Activated CD4-positive, CD25-positive, alpha-beta regulatory T cell treated with anti-CD3 and anti-CD28 coated beads, Interleukin-2, amount 50 U/mL, for 16 hours (primary cell): Measurements from ENCODE around the gene TUSC2.

Source experiments
- DNase-seq: peaks from one replicate; pipeline ENCODE4 v3.0.0-alpha.2; 2020; ENCODE audit warnings: low read depth, low spot score

The TUSC2 gene

GRCh38 chr3:50336452-50337174 is 8.6 kb upstream of the TUSC2 start:
- DNase-seq: no peak

DNA sequence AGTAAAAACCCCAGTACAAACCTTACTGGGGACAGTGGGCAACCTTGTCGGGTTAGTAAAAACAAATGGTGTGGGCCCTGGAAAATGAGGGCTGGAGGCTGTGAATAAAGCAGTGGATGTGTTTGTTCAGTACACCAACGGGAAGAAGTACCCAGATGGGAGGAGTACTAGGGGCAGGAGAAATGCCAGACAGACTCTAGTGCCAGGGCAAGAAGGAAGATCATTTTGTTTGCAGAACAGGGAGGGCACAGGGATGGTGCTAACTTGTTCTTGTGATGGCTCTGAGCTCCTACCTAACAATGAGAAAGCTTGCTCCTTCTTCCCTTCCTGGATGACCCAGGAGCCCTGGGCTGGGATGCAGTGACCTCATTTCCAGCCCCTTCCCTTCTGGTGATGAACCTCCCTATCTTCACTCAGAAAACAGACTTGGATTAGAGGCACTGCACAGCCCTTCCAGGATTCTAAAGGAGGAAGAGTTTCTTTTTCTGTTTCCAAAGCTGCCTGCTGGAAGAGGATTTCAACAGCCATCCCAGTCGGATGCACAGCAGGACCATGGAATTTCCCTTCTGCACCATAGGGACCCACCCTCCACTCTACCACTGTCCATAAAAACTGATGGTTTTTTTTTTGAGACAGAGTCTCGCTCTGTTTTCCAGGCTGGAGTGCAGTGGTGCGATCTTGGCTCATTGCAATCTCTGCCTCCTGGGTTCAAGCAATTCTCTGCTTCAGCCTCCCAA is 6.5 kb upstream of the TUSC2 start:
- DNase-seq: no peak

- no peak for DNase-seq
Measured at GRCh38 chr3:50333744-50334328, 5.8 kb upstream of the TUSC2 start.

GRCh38 chr3:50331364-50331907 is 3.4 kb upstream of the TUSC2 start:
- DNase-seq: no peak

GRCh38 chr3:50330330-50330729 is 2.3 kb upstream of the TUSC2 start:
- DNase-seq: no peak

DNA sequence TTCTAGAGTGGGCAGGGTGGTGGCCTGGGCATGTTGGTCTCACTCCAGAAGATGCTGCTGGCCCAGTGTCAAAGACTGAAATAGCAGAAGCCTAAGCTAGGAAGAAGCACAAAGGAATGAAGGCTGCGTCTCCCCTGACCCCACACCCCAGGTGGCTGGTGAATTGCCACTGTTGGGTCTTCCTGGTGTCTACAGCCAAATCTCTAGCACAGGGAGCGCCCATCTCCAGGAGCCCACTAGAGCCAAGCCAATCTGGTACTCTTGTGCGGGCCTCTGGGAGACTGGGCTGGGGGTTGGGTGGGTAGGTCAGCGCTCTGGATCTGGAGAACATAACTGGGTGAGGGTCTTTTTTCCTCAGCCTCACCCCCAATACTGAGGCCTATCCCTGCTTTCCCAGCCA is 894 bp downstream of the TUSC2 start:
- DNase-seq: no peak

DNA sequence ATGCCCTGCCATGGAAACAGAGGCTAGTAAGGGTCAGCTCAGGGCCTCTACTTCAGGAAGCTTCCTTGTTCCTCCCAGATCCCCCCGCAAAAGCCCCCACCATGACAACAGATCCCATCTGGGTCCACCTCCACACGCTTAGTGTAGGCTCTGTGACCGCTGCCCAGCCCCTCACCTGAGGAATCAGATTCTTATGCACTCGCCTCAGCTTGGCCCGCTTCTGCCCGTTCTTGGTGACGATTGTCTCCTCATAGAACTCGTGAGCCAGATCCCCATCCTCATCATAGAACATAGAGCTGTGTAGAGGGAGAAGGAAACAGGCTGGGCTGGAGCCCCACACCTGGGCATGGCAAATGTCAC is 1.9 kb downstream of the TUSC2 start:
- DNase-seq: no peak

GRCh38 chr3:50325497-50326181 is 2.4 kb downstream of the TUSC2 start:
- DNase-seq: no peak

- no peak for DNase-seq
Measured at GRCh38 chr3:50325113-50325480, 2.9 kb downstream of the TUSC2 start.

DNA sequence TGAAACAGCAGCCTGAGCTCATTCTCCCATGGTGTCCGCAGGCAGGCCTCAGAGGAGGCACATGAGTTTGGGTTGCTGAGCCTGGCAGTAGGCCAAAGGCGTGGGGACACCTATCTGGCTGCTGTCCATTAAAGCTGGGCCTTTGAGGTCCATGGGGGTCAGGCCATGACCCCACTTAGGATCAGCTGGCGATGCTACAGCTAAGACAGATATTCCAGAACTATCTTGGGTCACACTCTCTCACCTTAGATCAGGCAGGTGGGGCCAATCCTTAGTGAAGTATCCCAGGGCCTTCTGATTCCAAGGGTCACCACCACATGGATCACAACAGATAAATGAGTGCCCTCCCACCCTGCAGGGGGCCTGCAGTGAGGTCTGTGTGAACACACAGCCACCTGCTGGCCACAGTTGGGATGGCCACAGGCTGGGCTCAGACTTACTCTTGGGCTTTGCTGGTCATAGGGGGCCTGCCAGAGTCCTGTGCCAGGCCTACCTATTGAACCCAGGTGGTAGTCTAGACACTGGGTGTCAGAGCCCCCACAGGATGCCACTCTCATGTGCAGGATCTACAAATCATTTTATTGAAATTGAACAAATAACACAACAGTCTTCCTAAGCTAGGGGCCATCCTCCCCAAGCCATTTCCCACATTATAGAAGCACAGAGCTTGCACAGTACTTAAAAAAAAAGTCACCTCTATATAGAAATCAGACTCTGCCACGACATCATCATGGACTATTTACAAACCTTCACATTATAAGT is 3.5 kb downstream of the TUSC2 start:
- DNase-seq: no peak

DNA sequence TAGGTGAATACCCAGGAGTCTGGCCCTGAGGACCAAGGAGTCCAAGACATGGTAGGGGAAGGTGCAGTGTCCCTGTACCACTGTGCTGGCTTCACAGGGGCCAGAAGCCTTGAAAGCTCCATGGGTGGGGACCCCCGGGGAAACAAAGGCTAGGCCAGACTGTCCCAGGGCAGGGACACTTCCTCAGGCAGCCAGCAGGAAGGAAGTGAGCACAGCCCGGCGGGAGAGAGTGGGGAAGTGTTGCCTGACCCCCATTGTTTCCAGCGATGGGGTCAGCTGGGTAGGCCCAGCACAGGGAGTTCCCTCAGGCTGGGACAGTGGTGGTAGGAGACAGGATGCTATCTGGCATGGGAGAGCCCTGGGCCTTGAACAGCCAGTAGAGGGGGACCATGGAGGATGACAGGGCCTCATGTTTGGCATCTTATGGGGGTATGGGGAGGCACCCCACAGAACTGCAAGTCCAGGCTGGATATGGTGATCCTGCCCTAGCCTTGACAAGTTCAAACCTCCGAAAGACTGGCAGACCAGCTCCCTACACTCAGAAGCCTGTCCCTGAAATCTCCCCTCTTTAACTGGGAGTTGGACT is 4.3 kb downstream of the TUSC2 start:
- no peak for DNase-seq

- no peak for DNase-seq
Measured at GRCh38 chr3:50323092-50323600, 4.9 kb downstream of the TUSC2 start.

- no peak for DNase-seq
Measured at GRCh38 chr3:50322386-50323091, 5.5 kb downstream of the TUSC2 start, which contains the start of gene HYAL2. HYAL2 (minus strand) TSS chr3:50322745; CDS start chr3:50320489, 2,256 bp downstream.

GRCh38 chr3:50322115-50322385 is 6.0 kb downstream of the TUSC2 start:
- DNase-seq: no peak

GRCh38 chr3:50321336-50322114 is 6.5 kb downstream of the TUSC2 start:
- peak; percentile 65 for DNase-seq

- no peak for DNase-seq
Measured at GRCh38 chr3:50320853-50321335, 7.1 kb downstream of the TUSC2 start.

DNA sequence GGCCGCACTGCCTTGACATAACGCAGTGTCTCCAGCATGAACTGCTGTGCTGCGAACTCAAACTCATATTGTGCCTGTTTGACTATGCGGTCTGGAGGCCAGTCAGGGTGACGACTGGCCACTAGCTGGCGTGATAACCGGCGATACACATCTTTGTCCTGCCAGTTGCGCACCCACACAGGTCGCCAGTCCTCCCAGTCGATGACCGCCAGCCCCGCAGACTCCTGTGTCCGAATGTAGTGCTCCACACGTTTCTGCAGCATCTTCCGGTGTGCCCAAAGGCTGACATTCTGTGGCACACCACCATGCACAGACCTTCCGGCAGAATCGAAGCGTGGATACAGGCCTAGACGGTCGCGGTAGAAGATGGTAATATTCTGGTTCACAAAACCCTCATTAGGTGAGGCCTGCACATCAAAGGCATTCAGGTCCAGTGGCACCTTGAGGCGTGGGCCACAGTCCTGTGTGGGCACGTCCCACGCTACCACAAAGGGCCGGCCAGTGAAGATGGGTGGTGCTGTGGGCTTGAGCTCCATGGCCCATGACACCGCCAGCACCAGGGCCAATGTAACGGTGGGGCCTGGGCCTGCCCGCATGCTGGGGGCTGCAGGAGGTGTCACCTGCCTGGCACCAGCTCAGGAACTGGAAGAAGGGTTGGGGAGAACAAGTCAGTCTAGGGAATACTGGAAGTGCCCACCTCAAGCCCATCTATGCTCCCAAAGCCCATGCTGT is 8.0 kb downstream of the TUSC2 start:
- DNase-seq: no peak

DNA sequence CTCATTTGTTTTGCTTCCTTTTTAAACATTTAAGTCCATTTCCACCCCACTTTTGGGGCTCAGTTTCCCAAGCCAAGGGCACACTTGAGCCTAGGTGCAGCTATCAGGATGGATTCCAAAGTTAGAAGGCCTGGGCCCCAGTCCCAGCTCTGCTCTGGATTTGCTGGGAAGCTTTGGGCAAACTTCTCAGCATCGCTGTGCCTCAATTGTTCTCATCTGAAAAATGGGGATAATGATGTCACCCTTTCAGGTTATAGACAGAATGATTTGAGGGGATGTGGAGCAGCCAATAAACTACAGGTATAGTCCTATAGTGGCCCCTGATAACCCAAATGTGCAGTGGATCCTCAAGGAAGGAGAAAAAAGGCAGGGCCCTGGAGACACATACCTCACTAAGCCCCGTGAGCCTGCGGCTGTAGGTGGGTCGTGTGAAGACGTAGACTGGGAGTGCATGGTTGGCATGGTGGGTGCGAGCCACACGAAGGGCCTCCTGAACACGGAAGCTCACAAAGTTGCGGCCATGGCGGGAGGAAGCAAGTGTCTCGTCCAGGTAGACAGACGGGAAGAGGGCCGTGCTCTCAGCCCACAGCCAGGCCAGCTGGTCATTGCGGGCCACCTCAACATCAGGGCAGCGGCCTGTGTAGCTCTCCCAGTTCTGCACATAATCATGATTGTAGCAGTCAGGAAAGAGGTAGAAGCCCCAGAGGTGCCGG is 8.7 kb downstream of the TUSC2 start:
- DNase-seq: no peak
